GM19324 (cell line): ENCODE results near the gene DZIP1L.

ENCODE experiments used
- ATAC-seq: cut with Tn5 transposase; IDR thresholded peaks from one replicate; pipeline ENCODE4 v1.9.1; 2021; ENCODE audit warnings: mild to moderate bottlenecking, moderate library complexity; ENCODE audit not compliant: unreplicated experiment, low FRiP score

The DZIP1L gene

DNA sequence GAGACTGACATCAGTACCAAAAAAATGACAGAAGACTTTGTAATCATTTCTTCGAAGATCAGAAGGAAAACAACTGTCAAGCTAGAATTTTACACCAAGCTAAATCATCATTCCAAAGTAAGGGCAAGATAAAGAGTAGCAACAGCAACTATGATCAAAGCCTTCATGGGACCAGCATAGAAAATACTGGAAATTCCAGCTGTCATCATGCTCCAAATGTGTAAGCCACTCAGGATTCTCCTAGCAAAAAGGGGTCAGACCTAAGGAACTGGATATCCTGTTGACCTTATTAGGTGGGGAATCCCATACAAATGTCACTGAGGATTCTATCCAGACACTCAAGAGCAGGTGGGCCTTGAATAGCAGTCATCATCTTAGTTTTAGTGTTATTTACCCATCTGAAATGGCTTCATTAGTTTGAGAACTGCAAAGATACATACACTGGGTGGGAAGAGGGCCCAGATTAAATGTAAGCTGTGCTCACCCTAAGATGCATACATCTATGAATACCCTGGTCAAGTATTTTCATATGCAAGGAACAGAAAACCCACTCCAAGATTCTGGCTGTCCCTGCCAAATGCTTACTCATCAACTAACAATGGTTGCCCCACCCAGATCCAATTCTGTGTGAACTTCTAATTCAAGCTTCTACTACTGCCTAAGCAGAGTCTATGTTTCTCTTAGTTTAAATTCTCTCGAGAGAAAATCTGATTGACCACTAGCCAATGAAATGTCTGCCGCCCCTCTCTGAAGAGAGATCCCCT, 72.0 kb downstream of the DZIP1L start:
- no peak for ATAC-seq

DNA sequence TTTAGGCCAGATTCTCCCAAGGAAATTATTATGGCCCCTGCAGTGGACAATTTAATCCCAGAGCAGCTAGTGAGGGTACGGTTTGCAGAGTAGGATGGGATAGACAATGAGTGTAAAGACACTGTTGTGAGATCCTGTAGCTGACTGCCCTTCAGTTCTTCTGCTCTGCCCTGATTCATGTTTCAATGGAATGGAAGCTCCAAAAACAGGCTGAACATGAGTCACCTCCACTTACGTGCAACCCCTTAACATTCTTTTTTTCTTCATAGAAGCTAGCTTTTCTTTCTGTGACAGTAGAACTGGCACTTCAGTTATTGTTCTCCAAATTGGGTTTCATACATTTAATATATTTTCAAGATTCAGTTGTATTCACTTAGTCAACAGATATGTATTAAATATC, 73.4 kb downstream of the DZIP1L start:
- ATAC-seq, result no peak

DNA sequence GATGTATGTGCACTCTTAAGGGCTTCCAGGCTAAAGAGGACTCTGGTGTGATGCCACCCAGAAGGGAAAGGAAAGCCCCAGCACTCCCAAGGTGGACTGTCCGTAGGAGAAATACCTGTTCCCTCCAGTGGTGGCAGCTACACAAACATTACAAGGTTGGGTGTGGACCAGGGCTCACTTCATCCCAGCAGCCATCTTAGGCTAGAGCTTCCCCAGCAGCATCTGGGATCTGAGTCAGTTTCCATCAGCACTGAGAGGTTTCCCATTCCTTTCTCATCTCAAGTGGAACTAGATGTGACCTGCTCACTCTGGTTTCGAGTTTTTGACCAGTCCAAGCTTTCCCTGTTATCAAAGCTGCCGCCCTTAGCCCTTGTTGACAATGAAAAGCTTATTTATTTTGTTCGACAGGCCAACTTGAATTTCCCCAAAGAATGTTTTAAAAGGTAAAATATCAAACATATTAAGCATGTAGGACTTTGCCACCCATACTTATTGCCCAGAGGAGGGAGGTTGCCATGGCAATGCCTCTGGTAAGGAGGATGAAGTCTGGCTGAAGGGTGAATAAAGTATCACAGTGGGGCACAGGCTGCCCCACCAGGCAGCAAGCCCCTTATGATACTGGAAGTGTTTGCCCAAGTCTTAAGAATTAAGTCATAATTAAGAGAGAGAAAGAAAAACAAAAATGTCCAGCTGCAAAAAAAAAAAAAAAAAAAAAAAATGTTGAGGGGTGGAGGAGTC, 76.5 kb downstream of the DZIP1L start:
- ATAC-seq, result no peak

DNA sequence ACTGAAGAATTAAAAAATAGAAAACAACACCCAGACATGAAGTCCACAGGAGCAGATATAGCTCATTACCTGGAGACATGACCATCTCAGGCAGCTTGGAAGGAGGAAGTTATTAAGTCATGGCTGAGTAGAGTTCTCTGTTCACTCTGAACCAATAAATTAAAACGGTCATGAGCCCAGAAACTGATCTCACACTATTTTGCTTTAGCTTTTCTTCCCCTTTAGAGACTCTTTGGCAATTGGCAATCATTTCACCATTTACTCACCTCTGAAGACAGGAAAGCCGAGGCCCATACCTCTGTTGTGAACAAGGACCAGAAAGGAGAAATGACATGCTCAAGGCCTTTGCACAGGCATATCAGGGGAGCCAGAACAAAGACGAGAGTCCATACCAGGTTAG, 78.8 kb downstream of the DZIP1L start:
- ATAC-seq, result no peak

DNA sequence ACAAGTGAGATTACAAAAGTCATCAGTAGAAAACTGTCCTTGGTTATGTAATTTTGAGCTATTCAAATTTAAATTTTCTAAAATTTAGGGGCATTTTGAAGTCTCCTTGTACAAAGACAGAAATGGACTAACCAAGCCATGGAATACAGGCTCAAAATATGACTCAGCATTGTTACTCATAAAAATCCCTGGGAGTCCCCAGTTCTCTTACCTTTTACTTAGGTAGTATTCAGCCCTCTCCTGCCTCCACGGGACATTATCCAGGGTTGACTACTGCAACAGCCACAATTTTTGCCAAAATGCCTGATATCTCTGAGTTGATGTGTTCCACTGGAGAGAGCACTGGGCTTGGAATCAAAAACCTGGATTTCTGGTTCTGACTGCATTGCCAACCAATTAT, 80.5 kb downstream of the DZIP1L start:
- ATAC-seq, result no peak

DNA sequence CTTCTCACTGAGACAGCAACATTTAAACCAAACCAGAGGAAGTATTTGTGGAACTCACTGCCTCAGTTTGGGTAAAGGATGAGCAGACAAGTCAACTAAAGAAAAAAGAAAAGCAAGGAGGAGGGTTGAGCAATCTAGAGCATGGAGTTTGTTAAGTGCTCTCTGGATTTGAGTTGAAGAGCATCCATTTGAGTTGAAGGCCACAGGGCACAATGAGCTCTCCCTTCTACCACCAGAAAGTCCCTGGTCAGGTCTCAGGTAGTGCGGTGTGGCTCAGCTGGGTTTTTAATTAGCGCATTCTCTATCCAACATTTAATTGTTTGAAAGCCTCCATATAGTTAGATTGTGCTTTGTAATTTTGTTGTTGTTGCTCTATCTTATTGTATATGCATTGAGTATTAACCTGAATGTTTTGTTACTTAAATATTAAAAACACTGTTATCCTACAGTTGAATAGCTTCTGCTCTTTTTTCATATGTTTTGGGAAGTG, 82.2 kb downstream of the DZIP1L start:
- no peak for ATAC-seq

DNA sequence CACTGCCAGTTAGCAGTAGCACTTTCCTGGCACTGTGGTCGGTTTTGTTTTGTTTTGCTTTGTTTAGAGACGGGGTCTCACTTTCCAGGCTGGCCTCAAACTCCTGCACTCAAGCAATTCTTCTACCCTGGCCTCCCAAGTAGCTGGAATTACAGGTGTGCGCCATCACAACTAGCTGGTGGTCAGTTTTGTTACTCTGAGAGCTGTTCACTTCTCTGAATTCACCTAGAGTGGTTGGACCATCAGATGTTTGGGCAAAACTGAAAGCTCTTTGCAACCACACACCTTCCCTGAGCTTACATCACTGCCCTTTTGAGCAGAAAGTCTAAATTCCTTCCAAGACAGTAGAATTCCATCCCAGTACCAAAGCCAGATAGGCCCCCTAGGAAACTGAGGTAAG, 82.8 kb downstream of the DZIP1L start:
- no peak for ATAC-seq

DNA sequence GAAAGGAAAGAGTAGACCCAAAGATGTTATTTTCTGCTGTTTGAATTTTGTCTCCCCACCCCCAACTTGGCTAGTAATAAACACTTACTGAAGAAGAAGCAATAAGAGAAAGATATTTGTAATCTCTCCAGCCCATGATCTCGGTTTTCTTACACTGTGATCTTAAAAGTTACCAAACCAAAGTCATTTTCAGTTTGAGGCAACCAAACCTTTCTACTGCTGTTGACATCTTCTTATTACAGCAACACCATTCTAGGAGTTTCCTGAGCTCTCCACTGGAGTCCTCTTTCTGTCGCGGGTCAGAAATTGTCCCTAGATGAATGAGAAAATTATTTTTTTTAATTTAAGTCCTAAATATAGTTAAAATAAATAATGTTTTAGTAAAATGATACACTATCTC, 83.9 kb downstream of the DZIP1L start:
- ATAC-seq, result no peak

DNA sequence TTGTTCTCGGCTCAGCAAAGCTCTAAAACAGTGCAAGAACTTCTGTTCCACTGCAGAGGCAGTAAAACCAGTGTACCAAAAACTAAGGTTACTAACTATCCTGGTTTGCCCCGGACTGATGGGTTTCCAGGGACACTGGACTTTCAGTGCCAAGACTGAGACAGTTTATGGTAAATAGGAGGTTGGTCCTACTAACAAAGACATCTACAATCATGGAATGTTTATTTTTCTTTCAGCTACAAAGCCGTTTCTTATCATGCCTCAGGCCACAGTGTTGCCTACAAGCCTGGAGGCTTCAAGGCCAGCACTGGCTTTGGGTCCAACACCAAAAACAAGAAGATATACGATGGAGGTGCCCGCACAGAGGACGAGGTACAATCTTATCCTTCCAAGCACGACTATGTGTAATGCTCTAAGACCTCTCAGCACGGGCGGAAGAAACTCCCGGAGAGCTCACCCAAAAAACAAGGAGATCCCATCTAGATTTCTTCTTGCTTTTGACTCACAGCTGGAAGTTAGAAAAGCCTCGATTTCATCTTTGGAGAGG, 84.6 kb downstream of the DZIP1L start:
- no peak for ATAC-seq

DNA sequence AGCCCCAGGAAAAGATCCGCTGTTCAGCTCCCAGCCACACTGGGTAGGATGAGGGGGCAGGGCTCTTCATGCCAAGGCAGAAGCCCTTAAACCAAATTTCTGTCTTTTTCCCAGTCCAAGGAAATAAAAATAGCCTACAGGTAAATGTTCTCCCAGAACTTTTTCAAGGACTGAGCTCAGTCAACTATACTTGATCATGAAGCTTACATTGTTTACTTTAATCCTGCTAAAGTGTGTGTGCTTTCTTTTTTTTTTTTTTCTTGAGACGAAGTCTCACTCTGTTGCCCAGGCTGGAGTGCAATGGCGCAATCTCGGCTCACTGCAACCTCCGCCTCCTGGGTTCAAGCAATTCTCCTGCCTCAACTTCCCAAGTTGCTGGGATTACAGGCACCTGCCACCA, 87.6 kb downstream of the DZIP1L start:
- no peak for ATAC-seq

DNA sequence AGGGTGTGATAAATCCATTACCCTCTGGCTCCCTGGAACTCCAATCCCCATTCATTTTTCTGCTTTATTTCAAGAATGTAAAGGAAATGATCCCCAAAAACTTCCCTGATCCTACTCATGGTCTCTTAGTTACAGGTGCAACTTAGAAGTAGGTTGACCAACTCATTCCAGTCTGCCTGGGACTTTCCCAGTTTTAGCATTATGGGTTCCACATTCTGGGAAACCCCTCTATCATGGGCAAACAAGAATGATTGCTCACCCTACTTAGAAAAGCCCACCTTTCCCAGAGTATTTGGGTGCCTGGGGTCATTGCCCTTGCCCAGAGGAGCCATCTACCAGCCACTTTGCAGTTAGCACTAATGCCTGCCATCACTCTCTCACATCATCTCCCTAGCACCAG, 89.9 kb downstream of the DZIP1L start:
- ATAC-seq, result no peak

DNA sequence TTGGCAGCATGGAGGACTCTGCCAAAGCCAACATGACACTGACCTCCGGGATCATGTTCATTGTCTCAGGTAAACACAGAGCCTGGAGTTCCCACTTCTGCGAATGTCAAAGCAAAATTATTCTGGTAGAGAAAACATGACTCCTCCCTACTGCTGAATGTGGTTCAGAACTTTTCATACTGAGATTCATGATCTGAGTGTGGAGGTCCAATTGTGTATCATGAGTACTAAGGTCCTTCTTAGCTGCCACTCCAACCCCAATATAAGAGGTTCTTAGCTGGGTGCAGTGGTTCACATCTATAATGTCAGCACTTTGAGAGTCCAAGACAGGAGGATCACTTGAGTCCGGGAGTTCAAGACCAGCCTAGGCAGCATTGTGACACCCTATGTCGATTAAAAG, 91.7 kb downstream of the DZIP1L start:
- no peak for ATAC-seq

DNA sequence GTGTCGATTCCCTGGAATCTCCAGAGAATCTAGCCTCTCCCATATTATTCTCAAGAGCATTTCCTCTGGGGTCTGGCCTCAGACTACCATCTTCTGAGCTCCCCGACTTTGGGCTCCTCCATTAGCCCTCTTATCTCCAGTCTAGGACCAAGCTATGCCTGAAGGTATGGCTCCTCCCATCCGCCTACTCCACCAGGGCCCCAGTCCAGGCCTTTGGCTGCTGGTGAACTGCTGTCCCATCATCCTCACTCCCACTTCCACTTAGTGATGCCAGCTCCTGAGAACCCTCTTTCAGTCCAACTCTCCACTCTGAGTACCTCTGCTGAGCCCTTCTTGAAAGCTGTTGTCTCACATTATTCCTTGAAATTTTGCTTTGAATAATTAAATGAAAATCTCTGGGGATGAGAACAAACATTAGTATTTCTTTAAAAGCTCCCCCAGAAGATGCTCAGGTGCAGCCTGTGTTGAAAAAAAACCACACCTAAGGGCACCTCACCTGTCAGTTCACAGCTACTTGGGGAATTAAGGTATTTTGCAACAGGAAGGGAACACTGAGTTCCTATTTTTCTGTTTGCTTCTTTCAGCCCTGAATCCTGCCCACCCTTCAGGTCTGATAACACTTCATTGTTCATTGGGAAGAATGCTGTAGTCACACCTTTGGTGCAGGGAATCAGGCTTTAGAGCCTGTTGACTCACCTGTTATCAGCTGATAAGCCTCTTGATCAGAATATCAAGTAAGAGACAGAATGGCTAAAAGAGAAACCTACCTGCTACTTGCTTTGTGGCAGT, 95.9 kb downstream of the DZIP1L start:
- ATAC-seq, result no peak

DNA sequence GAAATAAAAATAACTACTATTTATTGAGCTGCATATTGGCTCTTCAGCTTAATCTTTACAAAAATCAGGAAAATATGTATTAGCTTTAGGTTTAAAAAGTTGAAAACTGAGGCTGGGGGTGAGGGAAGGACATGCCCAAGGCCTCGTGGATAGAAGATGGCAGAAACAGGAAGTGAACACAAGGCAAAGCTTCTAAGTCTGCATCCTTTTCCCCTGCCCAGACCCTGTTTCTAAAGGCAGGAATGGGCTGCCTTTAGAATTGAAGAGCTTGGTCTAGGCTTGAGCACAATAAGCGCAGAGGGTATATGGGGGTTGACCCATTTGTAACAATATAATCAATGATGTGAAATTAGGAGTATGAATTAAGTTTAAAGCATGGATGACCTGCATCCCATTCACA, 99.3 kb downstream of the DZIP1L start:
- no peak for ATAC-seq

DNA sequence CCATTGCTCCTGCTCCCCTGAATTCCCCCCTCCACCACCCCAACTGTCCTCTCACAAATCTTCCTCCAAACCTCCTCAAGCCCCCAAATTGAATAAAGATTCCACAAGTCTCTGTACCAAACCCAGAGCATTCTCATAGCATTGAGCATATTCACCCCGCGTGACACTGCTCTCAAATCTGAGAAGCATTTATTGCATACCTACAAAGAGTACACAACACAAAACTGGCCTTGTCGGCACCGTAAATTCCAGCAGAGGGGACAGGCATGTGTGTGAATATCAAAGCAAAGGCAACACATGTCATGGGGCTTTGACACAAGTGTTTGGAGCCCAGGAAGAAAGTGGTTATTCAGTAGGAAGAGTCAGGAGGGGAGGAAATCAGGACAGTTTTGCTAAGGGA, 102.9 kb downstream of the DZIP1L start:
- no peak for ATAC-seq
